H1 (cell line): Measurements from ENCODE around the gene WBP11. TPM values are rescaled to one million over a fixed set of nuclear protein-coding genes. Genes with fewer than 3 reads are reported as not detected.

Experiments used
- CTCF ChIP-seq, 3 experiments: IDR thresholded peaks; 1 replicate in 2 of 3; 2 replicates in 1 of 3; pipeline versions ENCODE4 v1.5.1 to v1.6.1; 2011; ENCODE audit warnings: low read length in 3 of 3, mild to moderate bottlenecking in 3 of 3, inconsistent platforms in 2 of 3, low read depth in 1 of 3, moderate library complexity in 1 of 3; ENCODE audit not compliant: insufficient read depth in 1 of 3; ENCODE audit errors: control extremely low read depth in 1 of 3
- SAP30 ChIP-seq: fragments of 300-600 bp; sonication (generic); IDR thresholded peaks from 2 replicates; pipeline ENCODE4 v1.7.1; 2012; ENCODE audit warnings: low read length, moderate library complexity, mild to moderate bottlenecking, inconsistent platforms; ENCODE audit not compliant: insufficient read depth, insufficient replicate concordance
- TCF12 ChIP-seq: IDR thresholded peaks from 2 replicates; pipeline ENCODE4 v1.6.1; 2011; ENCODE audit warnings: low read depth, mild to moderate bottlenecking, low read length
- polyA plus RNA-seq, 7 experiments: library from polyadenylated mRNA; depleted of rRNA in 3 of 7; stranded (reverse) in 5 of 7; unstranded in 2 of 7; fragments of >200 nt in 5 of 7; fragments of 200-250 nt in 2 of 7; gene quantifications; 1 replicate in 5 of 7; 2 replicates in 1 of 7; 4 replicates in 1 of 7; pipeline versions ENCODE4 v1.2.1 to v1.2.3, GENCODE V29; 2011 to 2013; ENCODE audit warnings: missing spikeins in 2 of 7, mixed read lengths in 2 of 7
- total RNA-seq: library from RNA; stranded (reverse); fragmentation: NEBNext Ultra II Directional; extraction: Animal tissue kit (Norgen Biotek cat#: 25700); gene quantifications from 2 replicates; pipeline ENCODE4 v1.2.1, GENCODE V29; 2021

WBP11 gene
- total and polyA plus RNA-seq, 2 of the 8 experiments (the other 6 are each of a cell fraction or from before 2014, with no cell fraction given): 22.1 to 134 TPM

- TF ChIP-seq SAP30 (no peak), CTCF (IDR thresholded peaks at IDR 0.05; ENCODE audit: control extremely low read depth in 1 of 3, insufficient read depth in 1 of 3, low read depth in 1 of 3, low read length in 3 of 3) (no peak), TCF12 (no peak)
These were observed 49.6 kb upstream of the WBP11 start (continued) for GRCh38 chr12:14852880-14853279.
